Smooth muscle cell (in vitro differentiated cells): ENCODE measurements around the gene AMIGO2. TPM values are rescaled to one million over a fixed set of nuclear protein-coding genes. Genes with fewer than 3 reads are reported as not detected.
A peak's percentile ranks its signal among the peaks of the same experiment; 100 is the strongest.
"Not testable (repeated sequence)": the region's sequence is repeated elsewhere in the genome, so short reads cannot be mapped to it uniquely, and the experiment has no call there.

Experiments used
- DNase-seq: peaks from one replicate; lab custom pipeline; 2025; ENCODE audit not compliant: unreplicated experiment; lab: John Stamatoyannopoulos, UW
- H2AFZ ChIP-seq: fragments of 200-600 bp; sonication (generic); 2 replicates; pipeline ENCODE4 v1.6.0; 2016; ENCODE audit warnings: antibody characterized with exemption, low read depth, mild to moderate bottlenecking
- H3F3A ChIP-seq: fragments of 200-600 bp; sonication (generic); 2 replicates; pipeline ENCODE4 v1.6.0; 2017; ENCODE audit warnings: antibody characterized with exemption, low read depth
- H3K27ac ChIP-seq: fragments of 200-600 bp; sonication (generic); 2 replicates; pipeline ENCODE4 v1.5.1; 2016; ENCODE audit warnings: low read depth, mild to moderate bottlenecking
- H3K27me3 ChIP-seq: fragments of 200-600 bp; sonication (generic); 2 replicates; pipeline ENCODE4 v1.6.1; 2016; ENCODE audit warnings: low read depth, mild to moderate bottlenecking
- H3K36me3 ChIP-seq: fragments of 200-600 bp; sonication (generic); 2 replicates; pipeline ENCODE4 v1.5.1; 2016; ENCODE audit warnings: low read depth
- H3K4me1 ChIP-seq: fragments of 200-600 bp; sonication (generic); 2 replicates; pipeline ENCODE4 v1.5.1; 2016; ENCODE audit warnings: low read depth
- H3K4me2 ChIP-seq: fragments of 200-600 bp; sonication (generic); 2 replicates; pipeline ENCODE4 v1.6.0; 2016; ENCODE audit warnings: mild to moderate bottlenecking
- H3K4me3 ChIP-seq: fragments of 200-600 bp; sonication (generic); 2 replicates; pipeline ENCODE4 v1.5.1; 2016; ENCODE audit warnings: mild to moderate bottlenecking
- H3K79me2 ChIP-seq: fragments of 200-600 bp; sonication (generic); 2 replicates; pipeline ENCODE4 v1.6.0; 2016; ENCODE audit warnings: low read depth, mild to moderate bottlenecking
- H3K9ac ChIP-seq: fragments of 200-600 bp; sonication (generic); 2 replicates; pipeline ENCODE4 v1.6.0; 2016; ENCODE audit warnings: low read depth
- H3K9me3 ChIP-seq: fragments of 200-600 bp; sonication (generic); replicated peaks from 2 replicates; pipeline ENCODE4 v1.5.1; 2016; ENCODE audit warnings: low read depth
- H4K20me1 ChIP-seq: fragments of 200-600 bp; sonication (generic); 2 replicates; pipeline ENCODE4 v1.6.0; 2016; ENCODE audit warnings: low read depth
- WGBS: methylation state at CpG from one replicate; pipeline ENCODE4 v1.1.7; 2016; ENCODE audit warnings: low lambda C conversion rate; 5-methylcytosine and 5-hydroxymethylcytosine counted together
- polyA plus RNA-seq: library from polyadenylated mRNA; unstranded; fragments of >200 nt; fragmentation: Nextera tagmentation; extraction: Ambion mirVana; gene quantifications from 2 replicates; pipeline ENCODE4 v1.2.1, GENCODE V29; 2016
- total RNA-seq: library from RNA; depleted of rRNA; stranded (reverse); fragments of >200 nt; gene quantifications from 2 replicates; pipeline ENCODE4 v1.2.3, GENCODE V29; 2014
- TF ChIP-seq, protein P1 (sequence below): fragments of 200-600 bp; sonication (generic); IDR thresholded peaks from 2 replicates; pipeline ENCODE4 v1.5.1; 2017; ENCODE audit warnings: borderline replicate concordance, mild to moderate bottlenecking, antibody characterized with exemption; ENCODE audit not compliant: insufficient read depth, poor library complexity, severe bottlenecking

Gene AMIGO2
- total and polyA plus RNA-seq, 2 experiments from 2014 or later = 30.4 to 59.6 TPM

GRCh38 chr12:47123730-47124129 is 44.0 kb upstream of the AMIGO2 start:
- Histone ChIP-seq H3K4me1 (no peaks in the 10 kb centered on the region), H4K20me1 (no peaks in the 10 kb centered on the region), H3K9ac (no peak overlapping the region), H3K4me2 (no peak overlapping the region), H3K27ac (no peak overlapping the region), H3K79me2 (no peaks in the 10 kb centered on the region), H3K4me3 (no peak overlapping the region), H3K36me3 (no peaks in the 10 kb centered on the region), H2AFZ (no peak overlapping the region), H3K9me3 (no peaks in the 10 kb centered on the region), H3K27me3 (no peaks in the 10 kb centered on the region), H3F3A (peaks cover 8% of the 10 kb centered on the region)
- WGBS = 72% methylated on average over 1 of the region's 1 CpG
- DNase-seq = no peak
- TF ChIP-seq, protein P1, sequence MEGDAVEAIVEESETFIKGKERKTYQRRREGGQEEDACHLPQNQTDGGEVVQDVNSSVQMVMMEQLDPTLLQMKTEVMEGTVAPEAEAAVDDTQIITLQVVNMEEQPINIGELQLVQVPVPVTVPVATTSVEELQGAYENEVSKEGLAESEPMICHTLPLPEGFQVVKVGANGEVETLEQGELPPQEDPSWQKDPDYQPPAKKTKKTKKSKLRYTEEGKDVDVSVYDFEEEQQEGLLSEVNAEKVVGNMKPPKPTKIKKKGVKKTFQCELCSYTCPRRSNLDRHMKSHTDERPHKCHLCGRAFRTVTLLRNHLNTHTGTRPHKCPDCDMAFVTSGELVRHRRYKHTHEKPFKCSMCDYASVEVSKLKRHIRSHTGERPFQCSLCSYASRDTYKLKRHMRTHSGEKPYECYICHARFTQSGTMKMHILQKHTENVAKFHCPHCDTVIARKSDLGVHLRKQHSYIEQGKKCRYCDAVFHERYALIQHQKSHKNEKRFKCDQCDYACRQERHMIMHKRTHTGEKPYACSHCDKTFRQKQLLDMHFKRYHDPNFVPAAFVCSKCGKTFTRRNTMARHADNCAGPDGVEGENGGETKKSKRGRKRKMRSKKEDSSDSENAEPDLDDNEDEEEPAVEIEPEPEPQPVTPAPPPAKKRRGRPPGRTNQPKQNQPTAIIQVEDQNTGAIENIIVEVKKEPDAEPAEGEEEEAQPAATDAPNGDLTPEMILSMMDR = no peak

- WGBS = 96% methylated on average over 1 of the region's 1 CpG
Measured at GRCh38 chr12:47122602-47123001, 42.8 kb upstream of the AMIGO2 start.

DNA sequence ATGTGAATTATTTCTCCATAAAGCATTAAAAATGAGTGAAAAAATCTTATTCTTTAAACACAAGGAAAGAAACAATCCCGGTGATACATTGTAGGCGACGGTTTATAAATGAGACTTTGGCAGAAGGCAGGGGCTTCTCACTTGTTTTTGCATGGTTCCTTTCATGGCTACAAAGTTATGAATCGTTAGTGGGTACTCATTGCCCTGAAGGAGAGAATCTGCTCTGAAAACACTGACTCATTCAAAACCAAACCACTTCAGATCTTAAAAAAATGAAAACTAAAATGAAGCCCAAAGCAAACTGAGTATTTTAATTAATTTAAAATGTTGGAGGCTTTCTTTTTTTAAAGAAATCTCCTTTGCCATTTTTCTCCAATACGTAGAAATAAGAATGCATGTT is 41.4 kb upstream of the AMIGO2 start:
- no peak for DNase-seq
- Histone ChIP-seq H3K27ac (peak overlapping the region; percentile 39), H3K4me1 (no peaks in the 10 kb centered on the region), H3K79me2 (no peaks in the 10 kb centered on the region), H3K9me3 (no peaks in the 10 kb centered on the region), H3K4me3 (no peak overlapping the region), H3K36me3 (no peaks in the 10 kb centered on the region), H3K27me3 (no peaks in the 10 kb centered on the region), H2AFZ (no peak overlapping the region), H3K9ac (no peak overlapping the region), H4K20me1 (no peaks in the 10 kb centered on the region), H3F3A (peaks cover 8% of the 10 kb centered on the region), H3K4me2 (no peak overlapping the region)
- WGBS = 77% methylated on average over 5 of the region's 5 CpGs
- TF ChIP-seq, protein P1 = no peak

More at GRCh38 chr12:47122602-47123001, 42.8 kb upstream of the AMIGO2 start:
- H3K4me2 ChIP-seq = no peak overlapping the region
- H3K9ac ChIP-seq = no peak overlapping the region
- TF ChIP-seq, protein P1 = no peak
- H3K4me1 ChIP-seq = no peaks in the 10 kb centered on the region
- no peaks in the 10 kb centered on the region for H3K9me3 ChIP-seq
- no peak for DNase-seq
- no peaks in the 10 kb centered on the region for H3K36me3 ChIP-seq
- H3K4me3 ChIP-seq = no peak overlapping the region
- peaks cover 8% of the 10 kb centered on the region for H3F3A ChIP-seq
- no peaks in the 10 kb centered on the region for H3K27me3 ChIP-seq
- H3K79me2 ChIP-seq = no peaks in the 10 kb centered on the region
- H2AFZ ChIP-seq = no peak overlapping the region
- no peaks in the 10 kb centered on the region for H4K20me1 ChIP-seq
- no peak overlapping the region for H3K27ac ChIP-seq

DNA sequence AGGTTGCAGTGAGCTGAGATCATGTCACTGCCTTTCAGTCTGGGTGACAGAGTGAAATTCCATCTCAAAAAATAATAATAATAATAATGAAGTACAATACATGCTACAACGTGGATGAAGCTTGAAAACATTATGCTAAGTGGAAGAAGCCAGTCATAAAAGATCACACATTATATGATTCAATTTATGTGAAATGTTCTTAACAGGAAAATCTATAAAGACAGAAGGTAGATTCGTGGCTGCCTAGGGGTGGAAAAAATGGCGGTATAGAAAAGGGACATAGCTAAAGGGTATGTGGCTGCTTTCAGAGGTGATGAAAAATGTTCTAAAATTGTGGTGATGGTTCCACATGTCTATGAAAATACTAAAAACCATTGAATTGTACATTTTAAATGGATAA is 41.0 kb upstream of the AMIGO2 start:
- Histone ChIP-seq H3K27ac (peak overlapping the region; percentile 39), H3K9me3 (no peaks in the 10 kb centered on the region), H3K36me3 (no peaks in the 10 kb centered on the region), H3K4me1 (no peaks in the 10 kb centered on the region), H3K27me3 (no peaks in the 10 kb centered on the region), H4K20me1 (no peaks in the 10 kb centered on the region), H3F3A (peaks cover 8% of the 10 kb centered on the region), H2AFZ (no peak overlapping the region), H3K79me2 (no peaks in the 10 kb centered on the region), H3K9ac (no peak overlapping the region), H3K4me2 (no peak overlapping the region), H3K4me3 (no peak overlapping the region)
- DNase-seq = no peak
- WGBS = 95% methylated on average over 3 of the region's 3 CpGs
- TF ChIP-seq, protein P1 = no peak

- not testable (repeated sequence) for DNase-seq, H3F3A ChIP-seq, H3K4me2 ChIP-seq, H3K9ac ChIP-seq, H3K4me1 ChIP-seq, H3K4me3 ChIP-seq, H3K27ac ChIP-seq, H4K20me1 ChIP-seq, H3K79me2 ChIP-seq, H2AFZ ChIP-seq, H3K27me3 ChIP-seq, H3K36me3 ChIP-seq, H3K9me3 ChIP-seq
- 79% methylated on average over 3 of the region's 3 CpGs for WGBS
Measured at GRCh38 chr12:47117305-47117704, 37.5 kb upstream of the AMIGO2 start.
